ENCODE results near the gene SANBR. TPM values are rescaled to one million over a fixed set of nuclear protein-coding genes. Genes with fewer than 3 reads are reported as not detected.

Gene SANBR
- total and polyA plus RNA-seq, 2 donors from 2014 or later, result 1.6 to 9.0 TPM

DNA sequence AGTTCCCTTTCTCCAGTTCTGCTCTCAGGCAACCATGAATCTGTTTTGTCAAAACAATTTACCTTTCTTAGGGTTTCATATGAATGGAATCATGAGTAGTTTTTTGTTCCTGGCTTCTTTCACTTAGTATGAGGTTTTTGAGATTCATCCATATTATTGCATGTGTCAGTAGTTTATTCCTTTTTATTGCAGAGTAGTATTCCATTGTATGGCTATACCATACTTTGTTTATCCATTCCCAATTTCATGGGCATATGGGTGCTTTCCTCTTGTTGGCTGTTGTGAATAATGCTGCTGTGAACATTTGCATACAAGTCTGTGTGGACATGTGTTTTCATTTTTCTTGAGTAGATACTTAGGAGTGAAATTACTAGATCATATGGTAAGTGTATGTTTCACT, 46.0 kb downstream of the SANBR start:
- FAIRE-seq (no peak), DNase-seq (no peak)
- Histone ChIP-seq H3K27ac (ENCODE audit: low read depth in 2 of 2, low read length in 2 of 2) (no peak overlapping the region), H3K9ac (ENCODE audit: low read length in 3 of 3) (no peak overlapping the region), H3K4me3 (ENCODE audit: low read length in 3 of 3) (no peak overlapping the region), H3K4me1 (ENCODE audit: control insufficient read depth in 2 of 3, insufficient read depth in 2 of 3, low read depth in 1 of 3, low read length in 3 of 3) (no peaks in the 10 kb centered on the region), H3K9me3 (ENCODE audit: control insufficient read depth in 2 of 3, insufficient read depth in 1 of 3, low read length in 3 of 3) (no peaks in the 10 kb centered on the region), H3K36me3 (ENCODE audit: control insufficient read depth in 2 of 3, insufficient read depth in 3 of 3, low read length in 3 of 3) (no peaks in the 10 kb centered on the region), H3K27me3 (ENCODE audit: control insufficient read depth, insufficient read depth, low read length) (no peaks in the 10 kb centered on the region)
- TF ChIP-seq, protein P1, sequence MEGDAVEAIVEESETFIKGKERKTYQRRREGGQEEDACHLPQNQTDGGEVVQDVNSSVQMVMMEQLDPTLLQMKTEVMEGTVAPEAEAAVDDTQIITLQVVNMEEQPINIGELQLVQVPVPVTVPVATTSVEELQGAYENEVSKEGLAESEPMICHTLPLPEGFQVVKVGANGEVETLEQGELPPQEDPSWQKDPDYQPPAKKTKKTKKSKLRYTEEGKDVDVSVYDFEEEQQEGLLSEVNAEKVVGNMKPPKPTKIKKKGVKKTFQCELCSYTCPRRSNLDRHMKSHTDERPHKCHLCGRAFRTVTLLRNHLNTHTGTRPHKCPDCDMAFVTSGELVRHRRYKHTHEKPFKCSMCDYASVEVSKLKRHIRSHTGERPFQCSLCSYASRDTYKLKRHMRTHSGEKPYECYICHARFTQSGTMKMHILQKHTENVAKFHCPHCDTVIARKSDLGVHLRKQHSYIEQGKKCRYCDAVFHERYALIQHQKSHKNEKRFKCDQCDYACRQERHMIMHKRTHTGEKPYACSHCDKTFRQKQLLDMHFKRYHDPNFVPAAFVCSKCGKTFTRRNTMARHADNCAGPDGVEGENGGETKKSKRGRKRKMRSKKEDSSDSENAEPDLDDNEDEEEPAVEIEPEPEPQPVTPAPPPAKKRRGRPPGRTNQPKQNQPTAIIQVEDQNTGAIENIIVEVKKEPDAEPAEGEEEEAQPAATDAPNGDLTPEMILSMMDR (IDR thresholded peaks at IDR 0.05; ENCODE audit: borderline replicate concordance, extremely low read depth, insufficient read depth), result no peak
- intact Hi-C loops (cut with DNase I), result no loop called here

DNA sequence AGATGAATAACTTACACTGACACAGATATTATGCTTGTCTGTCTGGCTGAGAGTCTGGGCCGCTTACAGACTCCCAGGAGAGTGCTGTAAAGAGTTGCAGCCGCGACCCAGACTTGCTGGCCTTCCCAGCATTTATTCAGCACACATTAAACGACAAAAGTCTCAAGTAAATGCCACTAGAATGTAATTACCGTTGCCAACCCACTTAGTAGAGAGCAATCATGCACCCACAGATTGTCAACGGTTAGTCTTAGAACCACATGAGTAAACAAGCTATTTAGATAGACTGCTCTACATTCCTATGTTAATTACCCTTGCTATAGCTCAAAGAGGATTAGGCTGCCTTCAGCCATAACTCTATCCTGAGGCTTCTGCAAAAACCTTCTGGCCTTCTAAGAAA, 48.5 kb downstream of the SANBR start:
- TF ChIP-seq, protein P1 (IDR thresholded peaks at IDR 0.05; ENCODE audit: borderline replicate concordance, extremely low read depth, insufficient read depth), result no peak
- Histone ChIP-seq H3K9ac (ENCODE audit: low read length in 3 of 3) (no peak overlapping the region), H3K36me3 (ENCODE audit: control insufficient read depth in 2 of 3, insufficient read depth in 3 of 3, low read length in 3 of 3) (no peaks in the 10 kb centered on the region), H3K27me3 (ENCODE audit: control insufficient read depth, insufficient read depth, low read length) (no peaks in the 10 kb centered on the region), H3K9me3 (ENCODE audit: control insufficient read depth in 2 of 3, insufficient read depth in 1 of 3, low read length in 3 of 3) (no peaks in the 10 kb centered on the region), H3K27ac (ENCODE audit: low read depth in 2 of 2, low read length in 2 of 2) (no peak overlapping the region), H3K4me3 (ENCODE audit: low read length in 3 of 3) (no peak overlapping the region), H3K4me1 (ENCODE audit: control insufficient read depth in 2 of 3, insufficient read depth in 2 of 3, low read depth in 1 of 3, low read length in 3 of 3) (no peaks in the 10 kb centered on the region)
- no peak for DNase-seq
- FAIRE-seq, result no peak
- intact Hi-C loops (cut with DNase I), result no loop called here

Other genes starting within 250 kb of the SANBR start
- 21.8 TPM for gene REL, start 184.3 kb upstream of the SANBR start, total RNA-seq
- 0.43 TPM for gene REL, start 184.3 kb upstream of the SANBR start, polyA plus RNA-seq (ENCODE audit: insufficient read depth, low read depth, low replicate concordance)
- 22.5 TPM for gene PEX13, start 48.2 kb upstream of the SANBR start, total RNA-seq
- 12.7 TPM for gene PEX13, start 48.2 kb upstream of the SANBR start, polyA plus RNA-seq (ENCODE audit: insufficient read depth, low read depth, low replicate concordance)
- 5.7 TPM for gene PUS10, start 47.6 kb upstream of the SANBR start, total RNA-seq
- gene PUS10, start 47.6 kb upstream of the SANBR start, polyA plus RNA-seq (ENCODE audit: insufficient read depth, low read depth, low replicate concordance), result 3.0 TPM
- 23.6 TPM for gene C2orf74, start 96.3 kb downstream of the SANBR start, total RNA-seq
- 47.6 TPM for gene C2orf74, start 96.3 kb downstream of the SANBR start, polyA plus RNA-seq (ENCODE audit: insufficient read depth, low read depth, low replicate concordance)

Measured in kidney (tissue), 14 donors.